ENCODE results near the gene PRAMEF12. TPM values are rescaled to one million over a fixed set of nuclear protein-coding genes. Genes with fewer than 3 reads are reported as not detected.
"Not testable (repeated sequence)": the region's sequence is repeated elsewhere in the genome, so short reads cannot be mapped to it uniquely, and the experiment has no call there.

PRAMEF12 gene
- total and polyA plus RNA-seq, 2 experiments from 2014 or later: not detected

DNA sequence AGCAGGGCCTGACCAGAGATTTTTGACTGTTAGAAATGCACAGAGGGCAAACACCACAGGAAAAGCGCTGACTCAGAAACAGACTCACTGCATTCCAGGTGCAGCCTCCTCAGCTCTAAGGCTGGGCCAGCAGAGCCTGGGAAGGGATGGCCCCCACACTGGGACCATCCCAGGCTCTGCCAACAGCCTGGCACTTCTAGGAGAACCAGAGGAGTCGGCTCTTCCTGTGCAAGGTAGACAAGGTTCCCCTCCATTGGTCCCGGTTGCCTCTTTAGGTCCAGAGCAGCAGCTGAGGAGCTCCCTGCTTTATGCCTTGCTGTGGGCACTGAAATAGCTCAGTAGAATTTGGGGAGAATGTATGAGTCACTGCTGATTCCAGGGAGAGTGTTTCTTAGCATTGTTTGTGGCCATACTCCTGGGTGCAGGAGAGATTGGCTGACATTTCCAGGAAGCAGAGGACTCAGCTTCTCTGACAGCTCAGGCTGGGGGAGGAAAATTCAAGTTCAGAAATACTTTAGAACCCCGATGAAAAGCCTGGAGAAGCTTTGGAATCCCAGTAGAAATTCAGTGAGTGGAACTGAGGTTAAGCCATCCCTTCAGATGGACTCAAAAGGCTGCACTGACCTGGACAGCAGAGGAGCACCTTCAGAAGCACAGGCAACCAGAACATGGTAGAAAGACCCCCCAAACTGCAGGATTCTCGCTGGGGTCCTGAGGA is 37.3 kb downstream of the PRAMEF12 start:
- WGBS (ENCODE audit: low lambda C conversion rate, missing lambda C conversion rate): 54% methylated on average over 5 of the region's 5 CpGs
- Histone ChIP-seq H3K4me3 (no peak overlapping the region), H3K27me3 (no peaks in the 10 kb centered on the region), H3K9me3 (ENCODE audit: low read depth) (no peaks in the 10 kb centered on the region), H3K4me2 (no peak overlapping the region), H3K27ac (no peak overlapping the region), H4K20me1 (ENCODE audit: insufficient read depth, poor library complexity, severe bottlenecking) (no peaks in the 10 kb centered on the region), H3K4me1 (ENCODE audit: insufficient read depth) (no peaks in the 10 kb centered on the region), H3K9me2 (replicated peaks; ENCODE audit: insufficient read depth) (no peaks in the 10 kb centered on the region), H3K36me3 (replicated peaks; ENCODE audit: insufficient read depth, low read depth) (no peaks in the 10 kb centered on the region), H3K79me2 (no peaks in the 10 kb centered on the region), H2AFZ (no peak overlapping the region)
- no peak for DNase-seq (ENCODE audit: low spot score)
- TF ChIP-seq EZH2 (IDR thresholded peaks at IDR 0.05; ENCODE audit: borderline replicate concordance) (no peak), CTCF (IDR thresholded peaks at IDR 0.05; ENCODE audit: poor library complexity) (no peak), EZH2phosphoT487 (IDR thresholded peaks at IDR 0.05; ENCODE audit: low read depth, severe bottlenecking, unreplicated experiment) (no peak)

- H3K79me2 ChIP-seq: no peaks in the 10 kb centered on the region
- no peak for DNase-seq (ENCODE audit: low spot score)
- no peaks in the 10 kb centered on the region for H3K27me3 ChIP-seq
- H3K36me3 ChIP-seq (replicated peaks; ENCODE audit: insufficient read depth, low read depth): no peaks in the 10 kb centered on the region
- H3K9me2 ChIP-seq (replicated peaks; ENCODE audit: insufficient read depth): no peaks in the 10 kb centered on the region
- no peaks in the 10 kb centered on the region for H3K9me3 ChIP-seq (ENCODE audit: low read depth)
- no peak overlapping the region for H3K27ac ChIP-seq
- WGBS (ENCODE audit: low lambda C conversion rate, missing lambda C conversion rate): 58% methylated on average over 2 of the region's 2 CpGs
- TF ChIP-seq EZH2 (IDR thresholded peaks at IDR 0.05; ENCODE audit: borderline replicate concordance) (no peak), CTCF (IDR thresholded peaks at IDR 0.05; ENCODE audit: poor library complexity) (no peak), EZH2phosphoT487 (IDR thresholded peaks at IDR 0.05; ENCODE audit: low read depth, severe bottlenecking, unreplicated experiment) (no peak)
- H3K4me1 ChIP-seq (ENCODE audit: insufficient read depth): no peaks in the 10 kb centered on the region
- no peak overlapping the region for H3K4me2 ChIP-seq
- H3K4me3 ChIP-seq: no peak overlapping the region
- H2AFZ ChIP-seq: no peak overlapping the region
- no peaks in the 10 kb centered on the region for H4K20me1 ChIP-seq (ENCODE audit: insufficient read depth, poor library complexity, severe bottlenecking)
Observed at GRCh38 chr1:12811409-12811784, 37.9 kb downstream of the PRAMEF12 start.

DNA sequence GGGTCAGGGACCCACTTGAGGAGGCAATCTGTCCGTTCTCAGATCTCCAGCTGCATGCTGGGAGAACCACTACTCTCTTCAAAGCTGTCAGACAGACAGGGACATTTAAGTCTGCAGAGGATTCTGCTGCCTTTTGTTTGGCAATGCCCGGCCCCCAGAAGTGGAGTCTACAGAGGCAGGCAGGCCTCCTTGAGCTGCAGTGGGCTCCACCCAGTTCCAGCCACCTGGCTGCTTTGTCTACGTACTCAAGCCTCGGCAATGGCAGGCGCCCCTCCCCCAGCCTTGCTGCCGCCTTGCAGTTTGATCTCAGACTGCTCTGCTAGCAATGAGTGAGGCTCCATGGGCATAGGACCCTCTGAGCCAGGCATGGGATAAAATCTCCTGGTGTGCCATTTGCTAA is 45.5 kb downstream of the PRAMEF12 start:
- not testable (repeated sequence) for H3K4me1 ChIP-seq (ENCODE audit: insufficient read depth); H3K27ac ChIP-seq; H3K9me2 ChIP-seq (replicated peaks; ENCODE audit: insufficient read depth); H3K79me2 ChIP-seq; H3K27me3 ChIP-seq; H3K4me2 ChIP-seq; H3K9me3 ChIP-seq (ENCODE audit: low read depth); H2AFZ ChIP-seq; H3K4me3 ChIP-seq; H4K20me1 ChIP-seq (ENCODE audit: insufficient read depth, poor library complexity, severe bottlenecking); DNase-seq (ENCODE audit: low spot score); H3K36me3 ChIP-seq (replicated peaks; ENCODE audit: insufficient read depth, low read depth)
- WGBS (ENCODE audit: low lambda C conversion rate, missing lambda C conversion rate): 63% methylated on average over 6 of the region's 6 CpGs

Other genes with a start within 250 kb of the PRAMEF12 start
- gene DHRS3, start 155.5 kb upstream of the PRAMEF12 start, total RNA-seq: 98.9 and 103 TPM in 2 replicates
- gene DHRS3, start 155.5 kb upstream of the PRAMEF12 start, polyA plus RNA-seq: 75.9 and 84.1 TPM in 2 replicates
- 0.20 TPM in 1 of 2 replicates, not detected in the other for gene AADACL4, start 129.7 kb upstream of the PRAMEF12 start, total RNA-seq
- gene AADACL4, start 129.7 kb upstream of the PRAMEF12 start, polyA plus RNA-seq: not detected in 2 replicates
- 0.10 TPM in 1 of 2 replicates, not detected in the other for gene AADACL3, start 57.6 kb upstream of the PRAMEF12 start, total RNA-seq
- gene AADACL3, start 57.6 kb upstream of the PRAMEF12 start, polyA plus RNA-seq: not detected in 2 replicates
- not detected in 2 replicates for gene CFAP107, start 27.5 kb upstream of the PRAMEF12 start, total RNA-seq
- not detected in 2 replicates for gene CFAP107, start 27.5 kb upstream of the PRAMEF12 start, polyA plus RNA-seq
- not detected in 2 replicates for gene PRAMEF1, start 17.7 kb downstream of the PRAMEF12 start, total RNA-seq
- gene PRAMEF1, start 17.7 kb downstream of the PRAMEF12 start, polyA plus RNA-seq: not detected in 2 replicates
- gene PRAMEF11, start 57.7 kb downstream of the PRAMEF12 start, total RNA-seq: not detected in 2 replicates
- gene PRAMEF11, start 57.7 kb downstream of the PRAMEF12 start, polyA plus RNA-seq: not detected in 2 replicates
- gene HNRNPCL1, start 75.0 kb downstream of the PRAMEF12 start, total RNA-seq: not detected in 2 replicates
- gene HNRNPCL1, start 75.0 kb downstream of the PRAMEF12 start, polyA plus RNA-seq: not detected in 2 replicates
- gene PRAMEF2, start 83.3 kb downstream of the PRAMEF12 start, total RNA-seq: not detected in 2 replicates
- not detected in 2 replicates for gene PRAMEF2, start 83.3 kb downstream of the PRAMEF12 start, polyA plus RNA-seq
- not detected in 2 replicates for gene PRAMEF4, start 112.5 kb downstream of the PRAMEF12 start, total RNA-seq
- not detected in 2 replicates for gene PRAMEF4, start 112.5 kb downstream of the PRAMEF12 start, polyA plus RNA-seq
- gene PRAMEF10, start 124.5 kb downstream of the PRAMEF12 start, total RNA-seq: not detected in 2 replicates
- gene PRAMEF10, start 124.5 kb downstream of the PRAMEF12 start, polyA plus RNA-seq: not detected in 2 replicates
- not detected in 2 replicates for gene PRAMEF7, start 142.9 kb downstream of the PRAMEF12 start, total RNA-seq
- not detected in 2 replicates for gene PRAMEF7, start 142.9 kb downstream of the PRAMEF12 start, polyA plus RNA-seq
- gene PRAMEF6, start 173.8 kb downstream of the PRAMEF12 start, total RNA-seq: not detected in 2 replicates
- not detected in 2 replicates for gene PRAMEF6, start 173.8 kb downstream of the PRAMEF12 start, polyA plus RNA-seq

Data from hepatocyte (in vitro differentiated cells).